ENCODE data around the gene INVS.

Gene INVS

GRCh38 chr9:100193078-100193477 lies 94.0 kb downstream of the INVS start:
- no peak for DNase-seq (ENCODE audit: low read depth)
- H3K4me3 ChIP-seq (ENCODE audit: control insufficient read depth, low read depth, low read length): no peak overlapping the region
- TF ChIP-seq CTCF (IDR thresholded peaks at IDR 0.05; ENCODE audit: control insufficient read depth, insufficient read depth, low read depth, low read length, missing control alignments): no peak

GRCh38 chr9:100196215-100196614 lies 97.2 kb downstream of the INVS start:
- DNase-seq (ENCODE audit: low read depth): no peak
- TF ChIP-seq CTCF (IDR thresholded peaks at IDR 0.05; ENCODE audit: control insufficient read depth, insufficient read depth, low read depth, low read length, missing control alignments): no peak
- no peak overlapping the region for H3K4me3 ChIP-seq (ENCODE audit: control insufficient read depth, low read depth, low read length)

- no peak for DNase-seq (ENCODE audit: low read depth)
- H3K4me3 ChIP-seq (ENCODE audit: control insufficient read depth, low read depth, low read length): no peak overlapping the region
- TF ChIP-seq CTCF (IDR thresholded peaks at IDR 0.05; ENCODE audit: control insufficient read depth, insufficient read depth, low read depth, low read length, missing control alignments): no peak
These were observed 97.8 kb downstream of the INVS start for GRCh38 chr9:100196828-100197227.

GRCh38 chr9:100197553-100197952 lies 98.5 kb downstream of the INVS start:
- no peak for TF ChIP-seq CTCF (IDR thresholded peaks at IDR 0.05; ENCODE audit: control insufficient read depth, insufficient read depth, low read depth, low read length, missing control alignments)
- DNase-seq (ENCODE audit: low read depth): no peak
- H3K4me3 ChIP-seq (ENCODE audit: control insufficient read depth, low read depth, low read length): no peak overlapping the region

- no peak overlapping the region for H3K4me3 ChIP-seq (ENCODE audit: control insufficient read depth, low read depth, low read length)
- no peak for TF ChIP-seq CTCF (IDR thresholded peaks at IDR 0.05; ENCODE audit: control insufficient read depth, insufficient read depth, low read depth, low read length, missing control alignments)
- no peak for DNase-seq (ENCODE audit: low read depth)
These were observed 103.8 kb downstream of the INVS start for GRCh38 chr9:100202806-100203205.

GRCh38 chr9:100204796-100205195 lies 105.8 kb downstream of the INVS start:
- no peak overlapping the region for H3K4me3 ChIP-seq (ENCODE audit: control insufficient read depth, low read depth, low read length)
- DNase-seq (ENCODE audit: low read depth): no peak
- TF ChIP-seq CTCF (IDR thresholded peaks at IDR 0.05; ENCODE audit: control insufficient read depth, insufficient read depth, low read depth, low read length, missing control alignments): no peak

GRCh38 chr9:100206899-100207298 lies 107.9 kb downstream of the INVS start:
- no peak overlapping the region for H3K4me3 ChIP-seq (ENCODE audit: control insufficient read depth, low read depth, low read length)
- no peak for DNase-seq (ENCODE audit: low read depth)
- no peak for TF ChIP-seq CTCF (IDR thresholded peaks at IDR 0.05; ENCODE audit: control insufficient read depth, insufficient read depth, low read depth, low read length, missing control alignments)
